ENCODE data around the gene NMT2. TPM values are rescaled to one million over a fixed set of nuclear protein-coding genes. Genes with fewer than 3 reads are reported as not detected.

Gene NMT2
- polyA plus RNA-seq, 3 donors, result 0.35 to 1.1 (median 0.36) TPM

GRCh38 chr10:15201589-15202300 lies 33.3 kb upstream of the NMT2 start:
- H2AFZ ChIP-seq (ENCODE audit: insufficient read depth, low read depth, low read length, poor library complexity, severe bottlenecking), result no peak overlapping the region
- H3K27me3 ChIP-seq (ENCODE audit: control insufficient read depth in 2 of 2, insufficient read depth in 2 of 2, low read length in 2 of 2), result peaks cover 2 to 39% of the 10 kb centered on the region in 2 donors
- no peak overlapping the region for H3K4me3 ChIP-seq (replicated peaks in 1 of 3; ENCODE audit: low read depth in 2 of 3, low read length in 3 of 3)
- DNase-seq, result no peak
- H3K36me3 ChIP-seq (replicated peaks in 1 of 2; ENCODE audit: control insufficient read depth in 1 of 2, insufficient read depth in 2 of 2, low read length in 2 of 2), result no peaks in the 10 kb centered on the region
- Mint-ChIP-seq H3K27ac (no peak overlapping the region), H3K9me3 (peaks cover 0 to 10% (median 6%) of the 10 kb centered on the region in 7 donors), H3K4me3 (no peak overlapping the region), H3K4me1 (no peaks in the 10 kb centered on the region), H3K27me3 (ENCODE audit: low read depth in 3 of 3) (peaks cover 25 to 64% (median 35%) of the 10 kb centered on the region in 3 donors), H3K36me3 (no peaks in the 10 kb centered on the region)
- intact Hi-C loops (cut with micrococcal nuclease), result no loop called here
- no peak for TF ChIP-seq CTCF (IDR thresholded peaks at IDR 0.05)
- H3K27ac ChIP-seq (ENCODE audit: low read depth in 1 of 2, low read length in 2 of 2), result no peak overlapping the region
- no peaks in the 10 kb centered on the region for H3K4me1 ChIP-seq (ENCODE audit: control insufficient read depth in 1 of 2, insufficient read depth in 2 of 2, low read length in 2 of 2)
- no peaks in the 10 kb centered on the region for H3K9me3 ChIP-seq (replicated peaks in 1 of 2; ENCODE audit: control insufficient read depth in 1 of 2, insufficient read depth in 1 of 2, low read length in 2 of 2)
- no peaks in the 10 kb centered on the region for H3K79me2 ChIP-seq (ENCODE audit: insufficient read depth, low read length)
- H3K4me2 ChIP-seq (replicated peaks; ENCODE audit: extremely low read depth, low read length, poor library complexity, severe bottlenecking), result no peak overlapping the region
- H4K20me1 ChIP-seq (ENCODE audit: insufficient read depth, low read length), result no peaks in the 10 kb centered on the region
- 94% methylated on average over 2 of the region's 6 CpGs for WGBS (ENCODE audit: insufficient coverage)
- H3K9ac ChIP-seq (ENCODE audit: insufficient read depth, low read length, poor library complexity, severe bottlenecking), result no peak overlapping the region

GRCh38 chr10:15200626-15201025 lies 32.1 kb upstream of the NMT2 start:
- no peak overlapping the region for H3K9ac ChIP-seq (ENCODE audit: insufficient read depth, low read length, poor library complexity, severe bottlenecking)
- no peaks in the 10 kb centered on the region for H3K79me2 ChIP-seq (ENCODE audit: insufficient read depth, low read length)
- Mint-ChIP-seq H3K36me3 (no peaks in the 10 kb centered on the region), H3K27me3 (ENCODE audit: low read depth in 3 of 3) (peaks cover 28 to 63% (median 37%) of the 10 kb centered on the region in 3 donors), H3K4me3 (no peak overlapping the region), H3K27ac (no peak overlapping the region), H3K4me1 (peaks cover 8% of the 10 kb centered on the region), H3K9me3 (peaks cover 7 to 18% (median 14%) of the 10 kb centered on the region in 7 donors)
- DNase-seq, result no peak
- TF ChIP-seq CTCF (IDR thresholded peaks at IDR 0.05), result no peak
- no peak overlapping the region for H3K27ac ChIP-seq (ENCODE audit: low read depth in 1 of 2, low read length in 2 of 2)
- H3K27me3 ChIP-seq (ENCODE audit: control insufficient read depth in 2 of 2, insufficient read depth in 2 of 2, low read length in 2 of 2), result peaks cover 2 to 43% of the 10 kb centered on the region in 2 donors
- H3K9me3 ChIP-seq (replicated peaks in 1 of 2; ENCODE audit: control insufficient read depth in 1 of 2, insufficient read depth in 1 of 2, low read length in 2 of 2), result peaks cover 8% of the 10 kb centered on the region in 2 donors
- peaks cover 6 to 7% of the 10 kb centered on the region in 2 donors for H3K4me1 ChIP-seq (ENCODE audit: control insufficient read depth in 1 of 2, insufficient read depth in 2 of 2, low read length in 2 of 2)
- WGBS (ENCODE audit: insufficient coverage), result no CpG with 5 or more reads among the region's 2 CpGs
- no peak overlapping the region for H2AFZ ChIP-seq (ENCODE audit: insufficient read depth, low read depth, low read length, poor library complexity, severe bottlenecking)
- no peaks in the 10 kb centered on the region for H3K36me3 ChIP-seq (replicated peaks in 1 of 2; ENCODE audit: control insufficient read depth in 1 of 2, insufficient read depth in 2 of 2, low read length in 2 of 2)
- no peak overlapping the region for H3K4me2 ChIP-seq (replicated peaks; ENCODE audit: extremely low read depth, low read length, poor library complexity, severe bottlenecking)
- no peaks in the 10 kb centered on the region for H4K20me1 ChIP-seq (ENCODE audit: insufficient read depth, low read length)
- intact Hi-C loops (cut with micrococcal nuclease), result no loop called here
- H3K4me3 ChIP-seq (replicated peaks in 1 of 3; ENCODE audit: low read depth in 2 of 3, low read length in 3 of 3), result no peak overlapping the region
